Neural progenitor cell (in vitro differentiated cells): ENCODE measurements around the gene ZNF808.

ENCODE experiments used
- CTCF ChIP-seq: fragments of 200-600 bp; sonication (generic); IDR thresholded peaks from 2 replicates; pipeline ENCODE4 v1.5.1; 2017; ENCODE audit warnings: antibody characterized with exemption, mild to moderate bottlenecking
- EZH2 ChIP-seq: fragments of 200-600 bp; sonication (generic); IDR thresholded peaks from 2 replicates; pipeline ENCODE4 v1.6.1; 2017; ENCODE audit warnings: antibody characterized with exemption, mild to moderate bottlenecking, moderate library complexity

- TF ChIP-seq EZH2 (no peak), CTCF (no peak)
Measured at GRCh38 chr19:52600639-52601024, 73.2 kb downstream of the ZNF808 start.
